CD4-positive, alpha-beta T cell (primary cell): ENCODE results near the gene SLC39A9. TPM values are rescaled to one million over a fixed set of nuclear protein-coding genes. Genes with fewer than 3 reads are reported as not detected.
"Not testable (repeated sequence)": the region's sequence is repeated elsewhere in the genome, so short reads cannot be mapped to it uniquely, and the experiment has no call there.

ENCODE experiments used
- ATAC-seq: fragments of 200-7000 bp; cut with Tn5 transposase; one replicate; pipeline ENCODE4 v1.10.0; 2022; ENCODE audit warnings: mild to moderate bottlenecking; ENCODE audit not compliant: poor library complexity
- CTCF ChIA-PET: fragments of 350-600 bp; sonication (Branson Sonifier 250); formaldehyde crosslinking; loops from one replicate; lab custom pipeline; 2021; ENCODE audit warnings: antibody characterized with exemption, inconsistent platforms; lab: Charles Lee
- POLR2A ChIA-PET: fragments of 350-600 bp; sonication (Branson Sonifier 250); formaldehyde crosslinking; loops from one replicate; lab custom pipeline; 2021; ENCODE audit warnings: antibody characterized with exemption, inconsistent platforms; lab: Charles Lee
- DNase-seq, 14 experiments: peaks; one replicate each; pipeline ENCODE4 v3.0.0-alpha.2; 2013 to 2020; ENCODE audit warnings: mixed read lengths in 2 of 14
- H3K27ac ChIP-seq, 2 donors: one replicate each; pipeline versions ENCODE4 v1.5.1 to v1.7.0; 2013; ENCODE audit warnings: low read length in 2 of 2, low read depth in 1 of 2, mild to moderate bottlenecking in 1 of 2
- H3K27me3 ChIP-seq, 2 experiments: 1 replicate in 1 of 2; 2 replicates in 1 of 2; pipeline versions ENCODE4 v1.6.1 to v1.7.0; 2013; ENCODE audit warnings: low read length in 2 of 2, control low read depth in 1 of 2, mild to moderate bottlenecking in 1 of 2, moderate library complexity in 1 of 2; ENCODE audit not compliant: insufficient read depth in 2 of 2, control insufficient read depth in 1 of 2
- H3K36me3 ChIP-seq: one replicate; pipeline ENCODE4 v1.6.1; 2013; ENCODE audit warnings: low read length, control low read depth; ENCODE audit not compliant: insufficient read depth
- H3K4me1 ChIP-seq: one replicate; pipeline ENCODE4 v1.6.1; 2013; ENCODE audit warnings: low read length, control low read depth; ENCODE audit not compliant: insufficient read depth
- H3K4me3 ChIP-seq: one replicate; pipeline ENCODE4 v1.5.1; 2013; ENCODE audit warnings: mild to moderate bottlenecking, low read length, moderate library complexity
- H3K9me3 ChIP-seq, 2 experiments: 1 replicate in 1 of 2; 2 replicates in 1 of 2; pipeline versions ENCODE4 v1.6.1 to v1.7.0; 2013; ENCODE audit warnings: low read length in 2 of 2, mild to moderate bottlenecking in 2 of 2, control low read depth in 1 of 2, moderate library complexity in 1 of 2; ENCODE audit not compliant: control insufficient read depth in 1 of 2, insufficient read depth in 1 of 2
- H3K27ac Mint-ChIP-seq: one replicate; pipeline ENCODE4 v1.8.0; 2020; ENCODE audit warnings: mixed read lengths
- H3K27me3 Mint-ChIP-seq: one replicate; pipeline ENCODE4 v1.8.0; 2021; ENCODE audit warnings: mixed read lengths
- H3K36me3 Mint-ChIP-seq: one replicate; pipeline ENCODE4 v1.8.0; 2021; ENCODE audit warnings: low read depth, mixed read lengths
- H3K4me1 Mint-ChIP-seq: one replicate; pipeline ENCODE4 v1.8.0; 2021; ENCODE audit warnings: low read depth, mixed read lengths
- H3K4me3 Mint-ChIP-seq: one replicate; pipeline ENCODE4 v1.8.0; 2020; ENCODE audit warnings: mild to moderate bottlenecking, mixed read lengths
- H3K9me3 Mint-ChIP-seq: one replicate; pipeline ENCODE4 v1.8.0; 2020; ENCODE audit warnings: mixed read lengths
- CTCF ChIP-seq: fragments of 200-600 bp; IDR thresholded peaks from one replicate; pipeline ENCODE4 v1.8.0; 2022; ENCODE audit warnings: antibody characterized with exemption, mild to moderate bottlenecking
- intact Hi-C, 2 experiments: fragments of 100-400 bp; cut with DNase I in 1 of 2; cut with micrococcal nuclease in 1 of 2; formaldehyde crosslinking; loops; one replicate each; pipeline versions ENCODE4 v1.15.1 to v1.9.0; 2023 to 2025; cut with DNase I, micrococcal nuclease
- total RNA-seq, 174 experiments: library from RNA in 2 of 174; stranded (reverse) in 2 of 174; gene quantifications; one replicate each; pipeline ENCODE4 v1.2.3 and lab custom pipeline; 2021 to 2026

Gene SLC39A9
- total RNA-seq, 2 experiments from 2014 or later = 19.5 to 20.5 TPM

- no peak overlapping the region for H3K27ac Mint-ChIP-seq
- ChIA-PET CTCF (no interaction called here), POLR2A (no interaction called here)
- H3K27me3 Mint-ChIP-seq = peaks cover 4% of the 10 kb centered on the region
- H3K4me1 ChIP-seq = no peaks in the 10 kb centered on the region
- no peak for DNase-seq
- no peak for TF ChIP-seq CTCF
- no peaks in the 10 kb centered on the region for H3K4me1 Mint-ChIP-seq
- H3K4me3 ChIP-seq = no peak overlapping the region
- no peak overlapping the region for H3K4me3 Mint-ChIP-seq
- H3K36me3 ChIP-seq = no peaks in the 10 kb centered on the region
- H3K36me3 Mint-ChIP-seq = no peaks in the 10 kb centered on the region
- no peak for ATAC-seq
- H3K27me3 ChIP-seq = peaks cover 0 to 3% of the 10 kb centered on the region in 2 experiments
- intact Hi-C loops = no loop called here
- H3K9me3 ChIP-seq = no peaks in the 10 kb centered on the region
- no peak overlapping the region for H3K27ac ChIP-seq
- no peaks in the 10 kb centered on the region for H3K9me3 Mint-ChIP-seq
Observed at GRCh38 chr14:69493791-69494190, 95.3 kb downstream of the SLC39A9 start.

GRCh38 chr14:69495341-69495921 lies 96.9 kb downstream of the SLC39A9 start:
- no peaks in the 10 kb centered on the region for H3K9me3 ChIP-seq
- POLR2A ChIA-PET = no interaction called here
- no peak overlapping the region for H3K27ac Mint-ChIP-seq
- no peaks in the 10 kb centered on the region for H3K9me3 Mint-ChIP-seq
- DNase-seq = no peak
- no peak for TF ChIP-seq CTCF
- CTCF ChIA-PET = no interaction called here
- no peak for ATAC-seq
- peaks cover 6% of the 10 kb centered on the region for H3K27me3 Mint-ChIP-seq
- no peaks in the 10 kb centered on the region for H3K4me1 ChIP-seq
- H3K36me3 ChIP-seq = no peaks in the 10 kb centered on the region
- H3K27me3 ChIP-seq = peaks cover 0 to 6% of the 10 kb centered on the region in 2 experiments
- intact Hi-C loops = no loop called here
- no peak overlapping the region for H3K4me3 Mint-ChIP-seq
- no peaks in the 10 kb centered on the region for H3K36me3 Mint-ChIP-seq
- no peaks in the 10 kb centered on the region for H3K4me1 Mint-ChIP-seq
- H3K4me3 ChIP-seq = no peak overlapping the region
- H3K27ac ChIP-seq = no peak overlapping the region

GRCh38 chr14:69497866-69498265 lies 99.4 kb downstream of the SLC39A9 start:
- H3K4me3 Mint-ChIP-seq, H3K27ac ChIP-seq, H3K36me3 ChIP-seq, H3K27me3 ChIP-seq, intact Hi-C loops, ATAC-seq, DNase-seq, H3K4me1 Mint-ChIP-seq, H3K9me3 ChIP-seq, H3K4me3 ChIP-seq, H3K27ac Mint-ChIP-seq, CTCF ChIA-PET, H3K4me1 ChIP-seq, H3K27me3 Mint-ChIP-seq, H3K36me3 Mint-ChIP-seq, H3K9me3 Mint-ChIP-seq, POLR2A ChIA-PET: not testable (repeated sequence)

- H3K9me3 Mint-ChIP-seq, ATAC-seq, H3K9me3 ChIP-seq, H3K4me3 ChIP-seq, H3K27me3 Mint-ChIP-seq, intact Hi-C loops, POLR2A ChIA-PET, H3K4me3 Mint-ChIP-seq, H3K27me3 ChIP-seq, H3K4me1 Mint-ChIP-seq, H3K27ac ChIP-seq, CTCF ChIA-PET, H3K27ac Mint-ChIP-seq, H3K36me3 Mint-ChIP-seq, H3K4me1 ChIP-seq, H3K36me3 ChIP-seq, DNase-seq: not testable (repeated sequence)
Observed at GRCh38 chr14:69498286-69498685, 99.8 kb downstream of the SLC39A9 start.
